ENCODE data around the gene SUMF2. TPM values are rescaled to one million over a fixed set of nuclear protein-coding genes. Genes with fewer than 3 reads are reported as not detected.
"Not testable (repeated sequence)": the region's sequence is repeated elsewhere in the genome, so short reads cannot be mapped to it uniquely, and the experiment has no call there.

Gene SUMF2
- total and polyA plus RNA-seq, 2 donors (not counting 3 experiments of a cell fraction or from before 2014, with no cell fraction given), result 91.3 to 110 TPM

DNA sequence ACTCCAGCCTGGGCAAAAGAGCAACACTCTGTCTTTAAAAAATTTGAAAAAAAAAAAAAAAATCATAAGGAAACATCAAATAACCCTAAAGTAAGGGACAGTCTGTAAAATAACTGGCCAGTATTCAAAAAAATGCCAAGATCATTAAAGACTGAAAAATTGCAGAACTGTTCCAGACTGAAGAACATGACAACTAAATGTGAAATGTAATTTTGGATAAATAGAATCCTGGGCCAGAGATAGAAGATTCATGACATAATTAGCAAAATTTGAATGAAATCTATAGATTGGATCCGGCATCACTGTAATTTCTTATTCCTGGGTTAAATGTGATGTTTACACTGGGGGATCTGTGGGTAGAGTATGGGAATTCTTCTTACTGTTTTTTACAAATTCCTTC, 15.8 kb upstream of the SUMF2 start:
- intact Hi-C loops (cut with micrococcal nuclease), result no loop called here
- Histone ChIP-seq H3K79me2 (ENCODE audit: control insufficient read depth, insufficient read depth, low read length) (peaks cover 30% of the 10 kb centered on the region), H3K27ac (ENCODE audit: insufficient read depth, low read depth, low read length) (peak overlapping the region; percentile 94), H4K20me1 (replicated peaks; ENCODE audit: control insufficient read depth, extremely low read depth, insufficient read depth, low read length) (no peaks in the 10 kb centered on the region), H3K4me3 (replicated peaks in 1 of 3; ENCODE audit: insufficient read depth in 1 of 3, low read depth in 1 of 3, low read length in 3 of 3) (no peak overlapping the region), H3K9me1 (replicated peaks; ENCODE audit: control insufficient read depth, extremely low read depth, insufficient read depth, low read length) (no peaks in the 10 kb centered on the region), H3K36me3 (ENCODE audit: control insufficient read depth in 2 of 2, extremely low read depth in 1 of 2, insufficient read depth in 2 of 2, low read length in 2 of 2) (peaks cover 2 to 3% of the 10 kb centered on the region in 2 experiments), H3K4me2 (ENCODE audit: insufficient read depth, low read length) (no peak overlapping the region), H2AFZ (ENCODE audit: low read depth, low read length) (no peak overlapping the region), H3K9ac (replicated peaks; ENCODE audit: extremely low read depth, insufficient read depth, low read length) (no peak overlapping the region), H3K4me1 (ENCODE audit: control insufficient read depth, extremely low read depth, insufficient read depth, low read length) (peaks cover 33% of the 10 kb centered on the region), H3K9me3 (replicated peaks; ENCODE audit: control insufficient read depth, insufficient read depth, low read length) (no peaks in the 10 kb centered on the region), H3K27me3 (ENCODE audit: control insufficient read depth in 2 of 2, insufficient read depth in 2 of 2, low read length in 2 of 2) (no peaks in the 10 kb centered on the region)
- dilution Hi-C loops (cut with MboI; ENCODE audit: extremely low pct_ligation_motif_present, low sequenced_read_pairs), result no loop called here
- no peak for FAIRE-seq
- ChIA-PET POLR2A (no interaction called here), CTCF (no interaction called here)
- BruUV-seq (replicated peaks), result no TSS peak
- no peak for DNase-seq (ENCODE audit: low read depth, low spot score)
- no peak for TF ChIP-seq GATA2 (IDR thresholded peaks at IDR 0.05; ENCODE audit: insufficient read depth, insufficient read length, low read depth, low read length)
- no peak for TF ChIP-seq FOS (IDR thresholded peaks at IDR 0.05; ENCODE audit: borderline replicate concordance, insufficient read depth, low read length)
- no peak for TF ChIP-seq EZH2 (IDR thresholded peaks at IDR 0.05; ENCODE audit: borderline replicate concordance, low read depth, low read length, severe bottlenecking)
- TF ChIP-seq, protein P1, sequence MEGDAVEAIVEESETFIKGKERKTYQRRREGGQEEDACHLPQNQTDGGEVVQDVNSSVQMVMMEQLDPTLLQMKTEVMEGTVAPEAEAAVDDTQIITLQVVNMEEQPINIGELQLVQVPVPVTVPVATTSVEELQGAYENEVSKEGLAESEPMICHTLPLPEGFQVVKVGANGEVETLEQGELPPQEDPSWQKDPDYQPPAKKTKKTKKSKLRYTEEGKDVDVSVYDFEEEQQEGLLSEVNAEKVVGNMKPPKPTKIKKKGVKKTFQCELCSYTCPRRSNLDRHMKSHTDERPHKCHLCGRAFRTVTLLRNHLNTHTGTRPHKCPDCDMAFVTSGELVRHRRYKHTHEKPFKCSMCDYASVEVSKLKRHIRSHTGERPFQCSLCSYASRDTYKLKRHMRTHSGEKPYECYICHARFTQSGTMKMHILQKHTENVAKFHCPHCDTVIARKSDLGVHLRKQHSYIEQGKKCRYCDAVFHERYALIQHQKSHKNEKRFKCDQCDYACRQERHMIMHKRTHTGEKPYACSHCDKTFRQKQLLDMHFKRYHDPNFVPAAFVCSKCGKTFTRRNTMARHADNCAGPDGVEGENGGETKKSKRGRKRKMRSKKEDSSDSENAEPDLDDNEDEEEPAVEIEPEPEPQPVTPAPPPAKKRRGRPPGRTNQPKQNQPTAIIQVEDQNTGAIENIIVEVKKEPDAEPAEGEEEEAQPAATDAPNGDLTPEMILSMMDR (IDR thresholded peaks at IDR 0.05; ENCODE audit: extremely low read depth in 1 of 2, insufficient read depth in 1 of 2, low read depth in 1 of 2, low read length in 2 of 2), result no peak
- TF ChIP-seq, protein P2, sequence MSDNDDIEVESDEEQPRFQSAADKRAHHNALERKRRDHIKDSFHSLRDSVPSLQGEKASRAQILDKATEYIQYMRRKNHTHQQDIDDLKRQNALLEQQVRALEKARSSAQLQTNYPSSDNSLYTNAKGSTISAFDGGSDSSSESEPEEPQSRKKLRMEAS (IDR thresholded peaks at IDR 0.05; ENCODE audit: insufficient read depth, insufficient read length), result no peak
- no peak for TF ChIP-seq POLR2A (IDR thresholded peaks at IDR 0.05; ENCODE audit: low read depth, low read length)
- no peak for TF ChIP-seq POLR2AphosphoS5 (IDR thresholded peaks at IDR 0.05; ENCODE audit: insufficient read depth, low read depth, low read length)
- no peak for TF ChIP-seq MYC (IDR thresholded peaks at IDR 0.05; ENCODE audit: low read depth, low read length)
- no peak for TF ChIP-seq JUN (IDR thresholded peaks at IDR 0.05; ENCODE audit: borderline replicate concordance, insufficient read depth, insufficient read length, low read depth)

DNA sequence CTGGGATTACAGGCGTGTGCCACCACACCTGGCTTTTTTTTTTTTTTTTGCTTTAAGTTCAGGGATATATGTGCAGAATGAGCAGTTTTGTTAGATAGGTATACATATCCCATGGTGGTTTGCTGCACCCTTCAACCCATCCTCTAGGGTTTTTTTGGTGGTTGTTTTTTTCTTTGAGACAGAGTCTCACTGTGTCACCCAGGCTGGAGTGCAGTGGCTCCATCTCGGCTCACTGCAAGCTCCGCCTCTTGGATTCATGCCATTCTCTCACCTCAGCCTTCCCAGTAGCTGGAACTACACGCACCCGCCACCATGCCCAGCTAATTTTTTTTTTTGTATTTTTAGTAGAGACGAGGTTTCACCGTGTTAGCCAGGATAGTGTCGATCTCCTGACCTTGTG, 15.3 kb upstream of the SUMF2 start:
- H3K27me3 ChIP-seq (ENCODE audit: control insufficient read depth in 2 of 2, insufficient read depth in 2 of 2, low read length in 2 of 2); H3K4me3 ChIP-seq (replicated peaks in 1 of 3; ENCODE audit: insufficient read depth in 1 of 3, low read depth in 1 of 3, low read length in 3 of 3); H4K20me1 ChIP-seq (replicated peaks; ENCODE audit: control insufficient read depth, extremely low read depth, insufficient read depth, low read length); H2AFZ ChIP-seq (ENCODE audit: low read depth, low read length); dilution Hi-C loops (cut with MboI; ENCODE audit: extremely low pct_ligation_motif_present, low sequenced_read_pairs); intact Hi-C loops (cut with micrococcal nuclease); BruUV-seq (replicated peaks); FAIRE-seq; H3K9me1 ChIP-seq (replicated peaks; ENCODE audit: control insufficient read depth, extremely low read depth, insufficient read depth, low read length); H3K36me3 ChIP-seq (ENCODE audit: control insufficient read depth in 2 of 2, extremely low read depth in 1 of 2, insufficient read depth in 2 of 2, low read length in 2 of 2); POLR2A ChIA-PET; H3K27ac ChIP-seq (ENCODE audit: insufficient read depth, low read depth, low read length); H3K9me3 ChIP-seq (replicated peaks; ENCODE audit: control insufficient read depth, insufficient read depth, low read length); DNase-seq (ENCODE audit: low read depth, low spot score); H3K4me2 ChIP-seq (ENCODE audit: insufficient read depth, low read length); CTCF ChIA-PET; H3K9ac ChIP-seq (replicated peaks; ENCODE audit: extremely low read depth, insufficient read depth, low read length): not testable (repeated sequence)
- peaks cover 35% of the 10 kb centered on the region for H3K79me2 ChIP-seq (ENCODE audit: control insufficient read depth, insufficient read depth, low read length)
- H3K4me1 ChIP-seq (ENCODE audit: control insufficient read depth, extremely low read depth, insufficient read depth, low read length), result peaks cover 38% of the 10 kb centered on the region
